Peyer's patch (tissue), 4 donors: ENCODE measurements around the gene C1R. TPM values are rescaled to one million over a fixed set of nuclear protein-coding genes. Genes with fewer than 3 reads are reported as not detected.

Experiments used
- DNase-seq, 3 donors: peaks; one replicate each; pipeline ENCODE4 v3.0.0-alpha.2; 2017 to 2019
- H3K27ac ChIP-seq, 4 donors: fragments of 200-600 bp; sonication (generic); one replicate each; pipeline ENCODE4 v1.5.1; 2016 to 2019
- H3K27me3 ChIP-seq, 2 donors: fragments of 200-600 bp; sonication (generic); one replicate each; pipeline ENCODE4 v1.5.1; 2019
- H3K36me3 ChIP-seq, 3 donors: fragments of 200-600 bp; sonication (generic); one replicate each; pipeline ENCODE4 v1.5.1; 2016 to 2019
- H3K4me1 ChIP-seq, 4 donors: fragments of 200-600 bp; sonication (generic); one replicate each; pipeline ENCODE4 v1.5.1; 2016 to 2019
- H3K4me3 ChIP-seq, 4 donors: fragments of 200-600 bp; sonication (generic); 1 replicate in 3 of 4; 2 replicates in 1 of 4; pipeline ENCODE4 v1.5.1; 2016 to 2019; ENCODE audit warnings: mild to moderate bottlenecking in 1 of 4
- H3K9me3 ChIP-seq, 4 donors: fragments of 200-600 bp; sonication (generic); one replicate each; pipeline ENCODE4 v1.5.1; 2016 to 2019; ENCODE audit warnings: mild to moderate bottlenecking in 1 of 4
- CTCF ChIP-seq, 6 experiments: fragments of 450-650 bp in 4 of 6; fragments of 200-600 bp in 2 of 6; sonication (generic) in 1 of 6; IDR thresholded peaks; one replicate each; pipeline ENCODE4 v1.5.1; 2017 to 2019; ENCODE audit warnings: antibody characterized with exemption in 6 of 6, mild to moderate bottlenecking in 3 of 6, moderate library complexity in 1 of 6
- POLR2A ChIP-seq, 2 donors: fragments of 450-650 bp; IDR thresholded peaks; one replicate each; pipeline ENCODE4 v1.5.1; 2017; ENCODE audit warnings: antibody characterized with exemption in 2 of 2, mild to moderate bottlenecking in 2 of 2, moderate library complexity in 2 of 2
- total RNA-seq, 4 donors: library from RNA; depleted of rRNA; stranded (reverse); fragments of >200 nt; gene quantifications; one replicate each; pipeline ENCODE4 v1.1.0, GENCODE V29; 2016

The C1R gene
- total RNA-seq, 4 donors from 2014 or later: 27.5 to 151 (median 125) TPM

GRCh38 chr12:7069386-7069785 lies 22.9 kb downstream of the C1R start:
- Histone ChIP-seq H3K4me1 (no peaks in the 10 kb centered on the region), H3K36me3 (no peaks in the 10 kb centered on the region), H3K27ac (no peak overlapping the region), H3K27me3 (no peaks in the 10 kb centered on the region), H3K4me3 (no peak overlapping the region), H3K9me3 (no peaks in the 10 kb centered on the region)
- no peak for DNase-seq
- no peak for TF ChIP-seq POLR2A (IDR thresholded peaks at IDR 0.05)
- TF ChIP-seq CTCF (IDR thresholded peaks at IDR 0.05): no peak

DNA sequence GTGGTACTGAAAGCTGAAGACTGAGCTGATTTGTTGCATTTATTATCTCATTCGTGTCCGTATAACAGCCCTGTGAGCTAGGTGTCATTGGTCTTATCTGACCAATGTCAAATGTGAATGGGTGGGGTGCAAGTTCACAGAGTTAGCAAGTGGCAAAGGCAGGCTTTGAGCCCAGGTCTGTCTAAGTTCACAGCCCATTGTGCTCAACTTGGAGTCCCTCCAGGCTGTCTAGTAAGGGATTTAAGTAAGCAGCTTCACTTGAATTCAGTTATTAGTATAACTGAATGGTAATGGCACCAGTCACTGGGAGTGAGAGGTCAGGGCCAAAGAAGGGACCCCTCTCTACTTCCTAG lies 23.3 kb downstream of the C1R start:
- no peak for TF ChIP-seq CTCF (IDR thresholded peaks at IDR 0.05)
- TF ChIP-seq POLR2A (IDR thresholded peaks at IDR 0.05): no peak
- no peaks in the 10 kb centered on the region for H3K4me1 ChIP-seq
- no peak overlapping the region for H3K4me3 ChIP-seq
- H3K36me3 ChIP-seq: no peaks in the 10 kb centered on the region
- no peak for DNase-seq
- H3K27ac ChIP-seq: no peak overlapping the region
- H3K27me3 ChIP-seq: no peaks in the 10 kb centered on the region
- no peaks in the 10 kb centered on the region for H3K9me3 ChIP-seq

DNA sequence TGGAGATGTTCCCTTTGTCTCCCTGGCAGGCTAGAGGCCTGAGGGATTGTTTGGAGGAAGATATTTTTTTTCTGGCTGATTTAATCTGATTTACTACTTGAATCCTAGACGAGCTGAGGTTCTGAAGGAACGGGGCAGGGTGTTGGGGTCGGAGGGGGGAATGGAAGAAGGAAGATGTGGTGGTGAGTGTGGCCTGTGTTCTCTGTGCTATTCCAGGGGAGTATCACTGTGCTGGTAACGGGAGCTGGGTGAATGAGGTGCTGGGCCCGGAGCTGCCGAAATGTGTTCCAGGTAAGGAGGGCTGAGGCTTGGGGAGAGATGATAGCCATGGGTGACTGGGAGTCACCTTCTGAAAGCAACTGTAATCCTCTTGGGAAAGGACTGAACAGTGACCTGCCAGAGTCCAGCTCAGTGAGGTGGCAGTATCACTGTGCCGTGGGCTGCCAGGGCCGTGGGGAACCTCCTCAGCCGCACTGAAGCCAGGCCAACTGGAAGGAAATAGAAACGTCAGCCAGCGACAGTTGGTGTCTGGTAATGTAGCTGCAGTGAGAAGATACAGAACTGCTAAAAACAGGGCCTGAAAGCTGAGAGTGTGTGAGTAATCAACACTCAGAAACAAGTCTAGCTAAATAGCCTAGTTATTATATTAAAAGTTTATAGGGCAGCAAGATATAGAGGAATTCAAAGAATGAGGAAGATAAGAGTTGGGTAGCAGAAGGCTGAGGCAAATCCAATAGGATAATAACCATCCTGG lies 23.8 kb downstream of the C1R start:
- no peak for DNase-seq
- no peak overlapping the region for H3K4me3 ChIP-seq
- no peaks in the 10 kb centered on the region for H3K4me1 ChIP-seq
- no peaks in the 10 kb centered on the region for H3K27me3 ChIP-seq
- H3K27ac ChIP-seq: peak overlapping the region in 1 of 4 donors; percentile 27
- no peaks in the 10 kb centered on the region for H3K36me3 ChIP-seq
- no peaks in the 10 kb centered on the region for H3K9me3 ChIP-seq
- no peak for TF ChIP-seq POLR2A (IDR thresholded peaks at IDR 0.05)
- no peak for TF ChIP-seq CTCF (IDR thresholded peaks at IDR 0.05)

- H3K4me1 ChIP-seq: no peaks in the 10 kb centered on the region
Observed at GRCh38 chr12:7067096-7067495, 25.1 kb downstream of the C1R start.

DNA sequence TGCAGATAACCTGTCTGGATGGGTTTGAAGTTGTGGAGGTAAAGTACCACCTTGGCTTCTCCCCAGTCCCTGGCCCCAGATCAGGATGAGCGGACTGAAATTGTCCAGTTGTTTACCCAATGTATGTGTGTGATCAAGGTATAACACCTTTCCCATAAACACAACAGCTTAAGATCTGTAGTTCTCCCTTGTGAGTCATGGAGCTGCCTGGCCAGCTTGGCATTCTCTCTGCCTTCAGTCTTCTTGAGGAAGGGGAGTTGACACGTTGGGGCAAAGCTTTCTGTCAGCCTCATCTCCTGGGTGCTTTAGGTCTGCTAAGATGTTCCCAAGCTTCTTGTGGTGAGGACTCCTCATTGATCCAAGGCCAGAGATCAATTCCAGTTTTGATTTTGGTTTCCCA lies 25.6 kb downstream of the C1R start:
- Histone ChIP-seq H3K36me3 (no peaks in the 10 kb centered on the region), H3K4me3 (no peak overlapping the region)
- no peak for TF ChIP-seq POLR2A (IDR thresholded peaks at IDR 0.05)
- TF ChIP-seq CTCF (IDR thresholded peaks at IDR 0.05): no peak

More at GRCh38 chr12:7067096-7067495, 25.1 kb downstream of the C1R start:
- H3K27me3 ChIP-seq: no peaks in the 10 kb centered on the region
- no peak for TF ChIP-seq CTCF (IDR thresholded peaks at IDR 0.05)
- no peak for TF ChIP-seq POLR2A (IDR thresholded peaks at IDR 0.05)
- no peaks in the 10 kb centered on the region for H3K9me3 ChIP-seq
- H3K27ac ChIP-seq: no peak overlapping the region
- no peak for DNase-seq
- no peak overlapping the region for H3K4me3 ChIP-seq
- no peaks in the 10 kb centered on the region for H3K36me3 ChIP-seq

More for the DNA sequence above, 25.6 kb downstream of the C1R start:
- H3K27ac ChIP-seq: no peak overlapping the region
- no peaks in the 10 kb centered on the region for H3K4me1 ChIP-seq
- no peaks in the 10 kb centered on the region for H3K9me3 ChIP-seq
- no peaks in the 10 kb centered on the region for H3K27me3 ChIP-seq
- no peak for DNase-seq
